K562 (cell line): Measurements from ENCODE around the gene AQR. TPM values are rescaled to one million over a fixed set of nuclear protein-coding genes. Genes with fewer than 3 reads are reported as not detected.

ENCODE experiments used
- ATAC-seq: fragments of 200-7000 bp; cut with Tn5 transposase; 3 replicates; pipeline ENCODE4 v1.9.1; 2020; ENCODE audit warnings: moderate library complexity
- BruUV-seq: library from RNA; stranded (reverse); fragments of 400-500 nt; replicated peaks from 2 replicates; lab custom pipeline; 2021; lab: Mats Ljungman, UMichigan
- CTCF ChIA-PET: fragments of 300-600 bp; formaldehyde crosslinking; extraction: SDS; loops from one replicate; lab custom pipeline; 2021; ENCODE audit warnings: low intra/inter-chr PET ratio; lab: Yijun Ruan, JAX
- POLR2A ChIA-PET: fragments of 300-600, 350-650 bp; sonication (Branson Sonifier 250); formaldehyde crosslinking; extraction: SDS; loops from one replicate; lab custom pipeline; 2021; ENCODE audit warnings: antibody characterized with exemption, inconsistent platforms; lab: Yijun Ruan, JAX
- DNase-seq, 4 experiments: peaks; one replicate each; pipeline versions ENCODE4 v3.0.0 to v3.0.0-alpha.2; 2011 to 2018; ENCODE audit warnings: low spot score in 3 of 4, mixed read lengths in 3 of 4; ENCODE audit errors: extremely low read depth in 1 of 4
- FAIRE-seq: peaks from 2 replicates; lab custom pipeline; 2011; peaks lifted over from hg19 to GRCh38; lab: Jason Lieb, UNC
- H2AFZ ChIP-seq: 2 replicates; pipeline ENCODE4 v1.6.0; 2011; ENCODE audit warnings: low read depth, low read length, control low read depth, inconsistent platforms
- H3K27ac ChIP-seq: fragments of 200-600 bp; 3 replicates; pipeline ENCODE4 v1.8.0; 2011; ENCODE audit warnings: low read depth, mild to moderate bottlenecking, control low read depth, inconsistent platforms, low read length, moderate library complexity, mixed read lengths; ENCODE audit errors: extremely low read depth
- H3K27me3 ChIP-seq, 2 experiments: fragments of 300-600 bp in 1 of 2; 2 replicates in 1 of 2; 3 replicates in 1 of 2; pipeline versions ENCODE4 v1.6.0 to v1.8.0; 2011; ENCODE audit warnings: inconsistent platforms in 2 of 2, low read length in 2 of 2, mild to moderate bottlenecking in 1 of 2, mixed read lengths in 1 of 2, moderate library complexity in 1 of 2; ENCODE audit not compliant: control insufficient read depth in 2 of 2, insufficient read depth in 2 of 2
- H3K36me3 ChIP-seq: fragments of 300-600 bp; 3 replicates; pipeline ENCODE4 v1.8.0; 2011; ENCODE audit warnings: mild to moderate bottlenecking, low read length, inconsistent platforms; ENCODE audit not compliant: control insufficient read depth, insufficient read depth
- H3K4me1 ChIP-seq, 2 experiments: fragments of 200-600 bp in 1 of 2; replicated peaks in 1 of 2; 2 replicates in 1 of 2; 3 replicates in 1 of 2; pipeline versions ENCODE4 v1.5.1 to v1.8.0; 2011; ENCODE audit warnings: inconsistent platforms in 2 of 2, low read length in 2 of 2, mild to moderate bottlenecking in 1 of 2, mixed read lengths in 1 of 2, moderate library complexity in 1 of 2; ENCODE audit not compliant: control insufficient read depth in 2 of 2, insufficient read depth in 2 of 2
- H3K4me2 ChIP-seq: 2 replicates; pipeline ENCODE4 v1.6.1; 2011; ENCODE audit warnings: low read length, control low read depth, inconsistent platforms, mixed read lengths; ENCODE audit not compliant: insufficient read depth
- H3K4me3 ChIP-seq: fragments of 200-600 bp; sonication (generic), shearing (Covaris generic); 2 replicates; pipeline ENCODE4 v1.5.1; 2016; ENCODE audit warnings: control low read depth, inconsistent platforms
- H3K79me2 ChIP-seq: fragments of 200-600 bp; 3 replicates; pipeline ENCODE4 v1.8.0; 2011; ENCODE audit warnings: low read length, inconsistent platforms; ENCODE audit not compliant: control insufficient read depth, insufficient read depth
- H3K9ac ChIP-seq, 2 experiments: 2 replicates each; pipeline versions ENCODE4 v1.6.0 to v1.6.1; 2011; ENCODE audit warnings: low read depth in 2 of 2, low read length in 2 of 2, control low read depth in 1 of 2, inconsistent platforms in 1 of 2, mild to moderate bottlenecking in 1 of 2, mixed read lengths in 1 of 2; ENCODE audit not compliant: insufficient read depth in 1 of 2
- H3K9me1 ChIP-seq: one replicate; pipeline ENCODE4 v1.6.0; 2011; ENCODE audit warnings: inconsistent platforms, mild to moderate bottlenecking, low read length, moderate library complexity; ENCODE audit not compliant: control insufficient read depth, insufficient read depth
- H3K9me3 ChIP-seq: replicated peaks from 2 replicates; pipeline ENCODE4 v1.5.1; 2011; ENCODE audit warnings: low read depth, low read length, inconsistent platforms; ENCODE audit not compliant: control insufficient read depth, insufficient read depth
- H4K20me1 ChIP-seq: replicated peaks from 2 replicates; pipeline ENCODE4 v1.6.1; 2011; ENCODE audit warnings: low read length, inconsistent platforms, mixed read lengths; ENCODE audit not compliant: control insufficient read depth, insufficient read depth
- BACH1 ChIP-seq: fragments of 200-800 bp; sonication (Bioruptor generic); IDR thresholded peaks from 2 replicates; pipeline ENCODE4 v1.6.1; 2016; ENCODE audit warnings: missing genetic modification characterization, missing compliant biosample characterization
- BCL6 ChIP-seq: fragments of 250-450 bp; sonication (Bioruptor Pico); IDR thresholded peaks from 2 replicates; pipeline ENCODE4 v1.4.0; 2020
- FOS ChIP-seq: IDR thresholded peaks from 3 replicates; pipeline ENCODE4 v1.6.1; 2011; ENCODE audit not compliant: insufficient read length; ENCODE audit errors: extremely low read depth
- GABPA ChIP-seq: fragments of 200-800 bp; sonication (Bioruptor generic); conservative IDR thresholded peaks from 2 replicates; pipeline ENCODE4 v1.6.1; 2016; ENCODE audit warnings: low read depth, missing genetic modification characterization, missing compliant biosample characterization
- HCFC1 ChIP-seq: IDR thresholded peaks from 2 replicates; pipeline ENCODE4 v1.6.1; 2012; ENCODE audit warnings: low read depth, low read length, improper control_type of control experiment
- HNRNPL ChIP-seq: fragments of 200-400 bp; formaldehyde crosslinking; IDR thresholded peaks from 2 replicates; pipeline ENCODE4 v1.6.1; 2017; ENCODE audit warnings: low read depth, mild to moderate bottlenecking, low read length
- KLF6 ChIP-seq: fragments of 250-450 bp; sonication (Bioruptor Pico); IDR thresholded peaks from 2 replicates; pipeline ENCODE4 v1.4.0; 2020; ENCODE audit warnings: mild to moderate bottlenecking, moderate library complexity, borderline replicate concordance
- L3MBTL2 ChIP-seq: fragments of 450-650 bp; IDR thresholded peaks from 2 replicates; pipeline ENCODE4 v1.6.1; 2016; ENCODE audit warnings: mild to moderate bottlenecking, moderate library complexity
- PML ChIP-seq: IDR thresholded peaks from 2 replicates; pipeline ENCODE4 v1.6.1; 2012; ENCODE audit warnings: low read length, inconsistent platforms
- POLR2AphosphoS2 ChIP-seq: IDR thresholded peaks from 2 replicates; pipeline ENCODE4 v1.6.1; 2012; ENCODE audit warnings: low read length, improper control_type of control experiment
- PYGO2 ChIP-seq: fragments of 450-650 bp; IDR thresholded peaks from 2 replicates; pipeline ENCODE4 v1.6.1; 2016; ENCODE audit warnings: mild to moderate bottlenecking, missing genetic modification characterization, moderate library complexity, missing compliant biosample characterization
- STAG1 ChIP-seq: sonication (generic); formaldehyde crosslinking; IDR thresholded peaks from 2 replicates; pipeline ENCODE4 v1.5.0; 2020; ENCODE audit warnings: missing genetic modification reagents, borderline replicate concordance
- ZNF121 ChIP-seq: sonication (generic); formaldehyde crosslinking; conservative IDR thresholded peaks from 2 replicates; pipeline ENCODE4 v1.8.0; 2022; ENCODE audit warnings: missing genetic modification reagents
- ZNF124 ChIP-seq: sonication (generic); formaldehyde crosslinking; IDR thresholded peaks from 2 replicates; pipeline ENCODE4 v1.8.1; 2022; ENCODE audit warnings: missing genetic modification reagents
- ZNF232 ChIP-seq: sonication (generic); formaldehyde crosslinking; IDR thresholded peaks from 2 replicates; pipeline ENCODE4 v1.8.0; 2022; ENCODE audit warnings: mild to moderate bottlenecking, missing genetic modification reagents
- ZNF766 ChIP-seq: fragments of 200-800 bp; sonication (Bioruptor generic); conservative IDR thresholded peaks from 2 replicates; pipeline ENCODE4 v1.6.1; 2016; ENCODE audit warnings: missing genetic modification characterization, missing compliant biosample characterization
- WGBS: fragments of 100-300 bp; shearing (Covaris generic); methylation state at CpG from one replicate; pipeline ENCODE4 v1.1.6; 2016; ENCODE audit warnings: low coverage, mixed read lengths; ENCODE audit not compliant: insufficient coverage; ENCODE audit errors: missing lambda C conversion rate; 5-methylcytosine and 5-hydroxymethylcytosine counted together
- in situ Hi-C: fragments of 300-500 bp; cut with MboI; formaldehyde crosslinking; loops from 4 replicates; pipeline ENCODE4 v1.15.0; 2018; ENCODE audit warnings: inconsistent platforms, mixed read lengths
- intact Hi-C: fragments of 100-400 bp; cut with micrococcal nuclease; formaldehyde crosslinking; loops from 2 replicates; pipeline ENCODE4 v1.14.2; 2022
- polyA plus RNA-seq, 8 experiments: library from polyadenylated mRNA; depleted of rRNA in 4 of 8; stranded (reverse) in 5 of 8; unstranded in 3 of 8; fragments of >200 nt; fragmentation: Nextera tagmentation in 2 of 8; fragmentation: Illumina TruSeq in 1 of 8; extraction: Ambion mirVana in 2 of 8; extraction: Trizol in 1 of 8; gene quantifications; 2 replicates each; pipeline versions ENCODE4 v1.2.1 to v1.2.3, GENCODE V29; 2011 to 2014; ENCODE audit warnings: inconsistent platforms in 1 of 8, missing spikeins in 1 of 8
- total RNA-seq, 7 experiments: library from RNA; depleted of rRNA in 6 of 7; stranded (reverse); fragments of >200 nt in 6 of 7; fragmentation: Illumina TruSeq in 2 of 7; extraction: Trizol in 2 of 7; gene quantifications; 2 replicates each; pipeline versions ENCODE4 v1.2.1 to v1.2.3, GENCODE V29; 2011 to 2021; ENCODE audit warnings: low replicate concordance in 1 of 7
- TF ChIP-seq, protein P1 (sequence below): IDR thresholded peaks from 2 replicates; pipeline ENCODE4 v1.6.1; 2016; ENCODE audit warnings: missing genetic modification characterization, missing compliant biosample characterization
- TF ChIP-seq, protein P2 (sequence below): fragments of 250-450 bp; sonication (Bioruptor Pico); IDR thresholded peaks from 2 replicates; pipeline ENCODE4 v1.4.0; 2020; ENCODE audit warnings: mild to moderate bottlenecking, moderate library complexity, borderline replicate concordance
- TF ChIP-seq, protein P3 (sequence below): sonication (generic); formaldehyde crosslinking; IDR thresholded peaks from 2 replicates; pipeline ENCODE4 v1.4.0; 2020; ENCODE audit warnings: mild to moderate bottlenecking, missing genetic modification reagents

AQR gene
- total and polyA plus RNA-seq, 9 of the 15 experiments (the other 6 are each of a cell fraction or from before 2014, with no cell fraction given), result 22.0 to 62.9 (median 39.3) TPM

DNA sequence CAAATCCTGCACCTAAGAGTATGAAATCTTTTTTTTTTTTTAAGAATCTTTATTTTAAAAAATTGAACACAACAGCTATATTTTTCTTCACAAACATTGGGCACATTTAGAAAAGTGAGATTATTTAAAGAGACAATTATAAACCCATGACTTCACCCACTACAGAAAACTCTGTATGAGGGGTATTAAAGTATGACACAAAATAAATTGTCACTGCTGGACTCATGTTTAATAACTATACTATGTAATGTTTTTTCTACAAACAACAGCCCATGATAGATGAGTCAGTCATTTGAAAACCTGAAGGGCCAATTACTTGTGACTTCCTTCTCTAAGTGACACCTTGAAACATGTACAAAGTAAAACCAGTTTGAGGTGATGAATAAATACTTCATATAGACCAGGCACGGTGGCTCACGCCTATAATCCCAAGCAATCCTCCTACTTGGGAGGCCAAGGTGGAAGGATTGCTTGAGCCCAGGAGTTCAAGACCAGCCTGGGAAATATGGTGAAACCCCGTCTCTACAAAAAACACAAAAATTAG is 36.0 kb downstream of the AQR start:
- TF ChIP-seq ZNF124 (CRISPR knock-in tag) (no peak), STAG1 (CRISPR knock-in tag) (no peak), GABPA (tag) (no peak), PML (no peak), HCFC1 (no peak), ZNF766 (CRISPR knock-in tag) (no peak), KLF6 (CRISPR knock-in tag) (no peak), ZNF232 (no peak), FOS (no peak), BCL6 (CRISPR knock-in tag) (no peak), HNRNPL (no peak), POLR2AphosphoS2 (no peak), ZNF121 (no peak), BACH1 (tag) (no peak), L3MBTL2 (no peak), PYGO2 (tag) (no peak)
- TF ChIP-seq, protein P1, sequence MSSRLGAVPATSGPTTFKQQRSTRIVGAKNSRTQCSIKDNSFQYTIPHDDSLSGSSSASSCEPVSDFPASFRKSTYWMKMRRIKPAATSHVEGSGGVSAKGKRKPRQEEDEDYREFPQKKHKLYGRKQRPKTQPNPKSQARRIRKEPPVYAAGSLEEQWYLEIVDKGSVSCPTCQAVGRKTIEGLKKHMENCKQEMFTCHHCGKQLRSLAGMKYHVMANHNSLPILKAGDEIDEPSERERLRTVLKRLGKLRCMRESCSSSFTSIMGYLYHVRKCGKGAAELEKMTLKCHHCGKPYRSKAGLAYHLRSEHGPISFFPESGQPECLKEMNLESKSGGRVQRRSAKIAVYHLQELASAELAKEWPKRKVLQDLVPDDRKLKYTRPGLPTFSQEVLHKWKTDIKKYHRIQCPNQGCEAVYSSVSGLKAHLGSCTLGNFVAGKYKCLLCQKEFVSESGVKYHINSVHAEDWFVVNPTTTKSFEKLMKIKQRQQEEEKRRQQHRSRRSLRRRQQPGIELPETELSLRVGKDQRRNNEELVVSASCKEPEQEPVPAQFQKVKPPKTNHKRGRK (tag), result no peak
- TF ChIP-seq, protein P2, sequence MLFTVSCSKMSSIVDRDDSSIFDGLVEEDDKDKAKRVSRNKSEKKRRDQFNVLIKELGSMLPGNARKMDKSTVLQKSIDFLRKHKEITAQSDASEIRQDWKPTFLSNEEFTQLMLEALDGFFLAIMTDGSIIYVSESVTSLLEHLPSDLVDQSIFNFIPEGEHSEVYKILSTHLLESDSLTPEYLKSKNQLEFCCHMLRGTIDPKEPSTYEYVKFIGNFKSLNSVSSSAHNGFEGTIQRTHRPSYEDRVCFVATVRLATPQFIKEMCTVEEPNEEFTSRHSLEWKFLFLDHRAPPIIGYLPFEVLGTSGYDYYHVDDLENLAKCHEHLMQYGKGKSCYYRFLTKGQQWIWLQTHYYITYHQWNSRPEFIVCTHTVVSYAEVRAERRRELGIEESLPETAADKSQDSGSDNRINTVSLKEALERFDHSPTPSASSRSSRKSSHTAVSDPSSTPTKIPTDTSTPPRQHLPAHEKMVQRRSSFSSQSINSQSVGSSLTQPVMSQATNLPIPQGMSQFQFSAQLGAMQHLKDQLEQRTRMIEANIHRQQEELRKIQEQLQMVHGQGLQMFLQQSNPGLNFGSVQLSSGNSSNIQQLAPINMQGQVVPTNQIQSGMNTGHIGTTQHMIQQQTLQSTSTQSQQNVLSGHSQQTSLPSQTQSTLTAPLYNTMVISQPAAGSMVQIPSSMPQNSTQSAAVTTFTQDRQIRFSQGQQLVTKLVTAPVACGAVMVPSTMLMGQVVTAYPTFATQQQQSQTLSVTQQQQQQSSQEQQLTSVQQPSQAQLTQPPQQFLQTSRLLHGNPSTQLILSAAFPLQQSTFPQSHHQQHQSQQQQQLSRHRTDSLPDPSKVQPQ (CRISPR knock-in tag), result no peak
- TF ChIP-seq, protein P3, sequence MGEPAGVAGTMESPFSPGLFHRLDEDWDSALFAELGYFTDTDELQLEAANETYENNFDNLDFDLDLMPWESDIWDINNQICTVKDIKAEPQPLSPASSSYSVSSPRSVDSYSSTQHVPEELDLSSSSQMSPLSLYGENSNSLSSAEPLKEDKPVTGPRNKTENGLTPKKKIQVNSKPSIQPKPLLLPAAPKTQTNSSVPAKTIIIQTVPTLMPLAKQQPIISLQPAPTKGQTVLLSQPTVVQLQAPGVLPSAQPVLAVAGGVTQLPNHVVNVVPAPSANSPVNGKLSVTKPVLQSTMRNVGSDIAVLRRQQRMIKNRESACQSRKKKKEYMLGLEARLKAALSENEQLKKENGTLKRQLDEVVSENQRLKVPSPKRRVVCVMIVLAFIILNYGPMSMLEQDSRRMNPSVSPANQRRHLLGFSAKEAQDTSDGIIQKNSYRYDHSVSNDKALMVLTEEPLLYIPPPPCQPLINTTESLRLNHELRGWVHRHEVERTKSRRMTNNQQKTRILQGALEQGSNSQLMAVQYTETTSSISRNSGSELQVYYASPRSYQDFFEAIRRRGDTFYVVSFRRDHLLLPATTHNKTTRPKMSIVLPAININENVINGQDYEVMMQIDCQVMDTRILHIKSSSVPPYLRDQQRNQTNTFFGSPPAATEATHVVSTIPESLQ (CRISPR knock-in tag), result no peak
- ChIA-PET POLR2A (no interaction called here), CTCF (interaction anchor here (0.6 kb wide), 1 partner anchor 921 kb away, joined by 3 read pairs; no protein-coding TSS in a partner anchor)
- no peak overlapping the region for H3K9ac ChIP-seq
- no peaks in the 10 kb centered on the region for H3K79me2 ChIP-seq
- no peak overlapping the region for H3K4me3 ChIP-seq
- H3K27ac ChIP-seq, result no peak overlapping the region
- H3K4me1 ChIP-seq, result no peaks in the 10 kb centered on the region
- FAIRE-seq (no peak), ATAC-seq (no peak), DNase-seq (no peak)
- no peaks in the 10 kb centered on the region for H4K20me1 ChIP-seq
- H3K9me3 ChIP-seq, result no peaks in the 10 kb centered on the region
- no peak overlapping the region for H3K4me2 ChIP-seq
- peaks cover 78% of the 10 kb centered on the region for H3K36me3 ChIP-seq
- no peaks in the 10 kb centered on the region for H3K9me1 ChIP-seq
- WGBS, result 90% methylated on average over 3 of the region's 3 CpGs
- H3K27me3 ChIP-seq, result no peaks in the 10 kb centered on the region
- no TSS peak for BruUV-seq
- H2AFZ ChIP-seq, result no peak overlapping the region
- intact Hi-C loops (no loop called here), in situ Hi-C loops (no loop called here)
